Right hindlimb (tissue), 1 donor: ENCODE results near the gene TGM1.
A peak's percentile ranks its signal among the peaks of the same experiment; 100 is the strongest.

Experiments
- DNase-seq: peaks from one replicate; pipeline ENCODE4 v3.0.0-alpha.2; 2018

Gene TGM1

DNA sequence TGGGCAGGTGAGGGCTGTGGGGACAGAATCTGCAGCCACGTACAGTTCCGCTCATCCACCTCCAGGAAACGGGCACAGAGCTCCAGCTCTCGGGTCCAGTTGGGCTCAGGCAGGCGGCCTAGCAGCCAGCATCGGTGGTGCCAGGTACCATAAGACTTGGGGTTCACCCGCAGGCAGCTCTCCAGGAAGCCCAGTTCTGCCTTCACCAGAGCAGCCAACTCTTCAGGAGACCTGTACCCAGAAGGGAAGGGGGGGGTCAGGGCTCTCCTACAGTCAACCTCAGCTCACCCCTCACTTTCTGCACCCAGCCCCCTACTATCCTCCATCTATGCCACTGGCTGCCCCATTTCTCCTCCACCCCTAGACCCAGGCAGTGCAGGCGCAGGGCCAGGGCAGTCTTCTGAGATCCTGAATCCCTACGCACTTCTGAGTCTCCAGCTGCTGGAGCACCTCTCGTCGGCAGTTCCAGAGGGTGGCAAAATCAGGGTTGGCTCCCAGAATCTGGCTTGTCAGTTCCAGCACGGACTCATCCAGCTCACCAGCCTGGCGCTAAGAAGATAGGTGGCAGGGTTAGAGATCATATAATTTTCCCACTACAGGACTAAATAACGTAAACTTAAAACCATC lies 7.0 kb upstream of the TGM1 start:
- DNase-seq: no peak

- no peak for DNase-seq
Observed at GRCh38 chr14:24269368-24269767, 6.4 kb upstream of the TGM1 start.

DNA sequence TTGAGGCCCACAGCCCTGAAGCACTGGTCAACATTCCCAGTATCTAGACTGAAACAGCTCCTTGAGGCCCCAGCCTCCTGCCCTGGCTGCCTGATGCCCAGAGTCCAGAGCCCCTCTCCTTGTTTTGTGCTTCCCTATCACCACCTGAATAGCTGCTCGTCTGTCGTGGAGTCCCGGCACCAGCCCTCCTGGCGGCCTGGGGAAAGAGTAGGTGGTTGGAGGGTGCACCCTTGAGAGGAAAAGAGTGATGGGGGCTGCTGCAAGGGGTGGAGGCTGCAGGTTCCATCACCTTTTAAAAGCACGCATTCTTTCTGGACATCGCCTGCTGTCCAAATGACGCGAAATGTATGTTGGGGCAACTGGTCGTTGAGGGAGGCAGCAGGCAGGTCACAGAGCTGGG lies 5.2 kb upstream of the TGM1 start:
- no peak for DNase-seq

GRCh38 chr14:24267516-24267915 lies 4.5 kb upstream of the TGM1 start:
- no peak for DNase-seq

DNA sequence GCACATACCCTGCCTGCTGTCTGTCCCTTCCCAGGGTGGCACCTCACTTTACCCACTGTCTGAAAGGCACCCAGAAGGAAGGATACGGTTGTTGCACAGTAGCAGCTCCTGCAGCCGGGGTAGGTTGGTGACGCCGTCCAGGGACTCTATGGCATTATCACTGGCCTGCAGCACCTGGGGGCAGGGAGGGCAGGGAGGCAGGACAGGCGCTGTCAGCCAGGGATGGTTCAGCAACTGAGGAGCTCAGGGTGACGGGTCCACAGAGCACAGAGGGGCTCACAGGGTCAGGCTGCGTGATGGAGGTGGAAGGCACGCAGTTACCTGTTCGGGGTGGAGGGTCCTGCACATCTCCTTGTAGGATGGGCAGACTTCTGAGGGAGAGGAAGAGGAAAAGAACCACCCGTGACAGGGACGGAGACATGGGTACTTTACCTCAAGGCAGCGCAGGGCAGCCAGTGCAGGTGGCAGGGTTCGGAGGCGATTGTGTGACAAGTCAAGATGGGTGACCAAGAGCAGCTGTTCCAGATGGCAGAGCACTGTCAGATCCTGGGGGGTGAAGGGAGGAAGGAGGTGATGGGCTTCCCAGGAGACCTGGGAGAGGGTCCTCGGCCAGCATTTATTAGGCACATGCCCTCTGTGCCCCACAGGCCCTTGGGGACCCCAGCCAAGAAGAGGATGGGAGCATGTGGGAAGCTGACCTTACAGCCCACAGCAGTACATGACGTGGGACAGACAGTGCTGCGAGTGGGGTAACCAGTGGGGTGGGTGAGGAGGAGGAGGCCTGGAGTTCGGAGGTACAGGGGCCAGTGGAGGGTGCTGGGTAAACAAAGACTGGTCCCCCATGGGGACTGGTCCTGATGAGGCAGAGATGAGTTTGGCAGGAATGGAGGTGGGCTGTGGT lies 3.6 kb upstream of the TGM1 start:
- DNase-seq: no peak

DNA sequence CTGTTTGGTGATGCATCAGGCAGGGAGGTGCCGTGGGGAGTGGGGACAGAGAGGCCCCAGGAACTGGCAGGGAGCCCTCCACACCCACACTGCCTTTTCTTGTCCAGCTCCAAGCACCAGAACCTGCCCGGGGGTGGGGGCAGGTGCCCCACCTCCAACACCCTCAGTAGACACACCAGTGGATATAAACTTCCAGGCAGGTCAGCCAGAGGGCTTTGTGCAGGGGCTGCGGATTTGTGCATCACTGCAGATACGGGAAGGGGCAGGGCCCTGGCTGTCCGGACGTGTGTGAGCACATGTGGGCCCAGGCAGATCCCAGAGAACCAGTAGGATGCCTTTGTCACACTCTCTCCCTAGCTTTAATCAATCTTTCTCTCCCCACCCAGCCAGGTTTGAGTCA lies 1.3 kb upstream of the TGM1 start:
- peak; percentile 25 for DNase-seq

DNA sequence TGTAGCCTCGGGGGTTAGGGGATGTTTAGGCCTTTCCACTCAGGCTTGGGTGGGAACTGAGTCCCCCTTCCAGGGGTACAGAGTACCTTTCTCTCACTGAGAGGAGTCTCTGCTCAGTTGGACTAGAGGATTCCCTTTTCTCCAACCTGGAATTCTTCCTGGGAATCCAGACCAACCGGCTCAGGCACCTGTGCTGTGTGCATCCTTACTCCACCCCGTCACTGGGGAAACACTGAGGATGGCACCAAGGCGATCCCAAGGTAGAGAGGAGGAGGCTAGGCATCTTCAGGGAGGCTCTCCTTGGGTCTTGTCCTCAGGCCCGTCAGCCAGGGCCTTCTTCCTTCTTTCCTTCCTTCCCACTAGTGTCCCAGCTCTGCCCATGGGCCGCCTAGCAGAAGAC lies 871 bp upstream of the TGM1 start:
- no peak for DNase-seq

GRCh38 chr14:24261969-24262327 lies 1.0 kb downstream of the TGM1 start:
- no peak for DNase-seq

GRCh38 chr14:24261256-24261968 lies 1.6 kb downstream of the TGM1 start:
- DNase-seq: no peak

- no peak for DNase-seq
Observed at GRCh38 chr14:24260780-24261157, 2.2 kb downstream of the TGM1 start.

DNA sequence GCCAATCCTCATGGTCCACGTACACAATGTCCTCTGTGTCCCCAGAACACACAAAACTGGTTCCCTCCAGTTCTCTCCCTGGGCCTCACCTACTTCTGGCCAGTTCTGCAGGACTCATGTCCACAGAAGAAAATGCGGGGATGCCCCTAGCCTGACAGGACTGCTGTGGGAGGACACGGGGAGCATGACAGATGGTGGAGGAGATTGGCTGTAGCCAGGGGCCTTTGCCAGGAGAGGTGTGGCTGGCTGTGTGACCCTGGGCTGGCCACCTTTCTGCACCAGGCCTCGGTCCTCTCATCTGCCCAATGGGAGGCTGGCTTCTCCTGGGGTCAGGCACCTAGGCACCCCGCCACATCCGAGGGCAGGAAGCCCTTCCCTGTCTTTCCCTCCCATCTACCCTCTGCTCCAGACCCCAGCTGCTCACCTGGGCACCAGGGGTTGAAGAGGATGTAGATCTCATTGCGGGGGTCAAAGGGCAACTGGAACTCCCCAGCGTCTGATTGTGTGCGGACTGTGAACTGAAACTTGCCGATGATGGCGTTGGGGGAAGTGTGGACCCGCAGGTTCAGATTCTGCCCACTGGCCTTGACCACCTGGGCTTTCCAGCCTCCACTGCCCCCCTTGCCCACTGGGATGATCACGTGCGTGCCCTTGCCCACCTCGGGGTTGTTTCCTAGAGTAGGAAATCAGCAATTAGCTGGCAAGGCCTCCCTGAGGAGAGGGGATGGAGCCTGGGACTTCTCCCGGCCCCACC lies 2.8 kb downstream of the TGM1 start:
- DNase-seq: no peak

GRCh38 chr14:24259282-24260025 lies 3.5 kb downstream of the TGM1 start:
- peak; percentile 70 for DNase-seq

DNA sequence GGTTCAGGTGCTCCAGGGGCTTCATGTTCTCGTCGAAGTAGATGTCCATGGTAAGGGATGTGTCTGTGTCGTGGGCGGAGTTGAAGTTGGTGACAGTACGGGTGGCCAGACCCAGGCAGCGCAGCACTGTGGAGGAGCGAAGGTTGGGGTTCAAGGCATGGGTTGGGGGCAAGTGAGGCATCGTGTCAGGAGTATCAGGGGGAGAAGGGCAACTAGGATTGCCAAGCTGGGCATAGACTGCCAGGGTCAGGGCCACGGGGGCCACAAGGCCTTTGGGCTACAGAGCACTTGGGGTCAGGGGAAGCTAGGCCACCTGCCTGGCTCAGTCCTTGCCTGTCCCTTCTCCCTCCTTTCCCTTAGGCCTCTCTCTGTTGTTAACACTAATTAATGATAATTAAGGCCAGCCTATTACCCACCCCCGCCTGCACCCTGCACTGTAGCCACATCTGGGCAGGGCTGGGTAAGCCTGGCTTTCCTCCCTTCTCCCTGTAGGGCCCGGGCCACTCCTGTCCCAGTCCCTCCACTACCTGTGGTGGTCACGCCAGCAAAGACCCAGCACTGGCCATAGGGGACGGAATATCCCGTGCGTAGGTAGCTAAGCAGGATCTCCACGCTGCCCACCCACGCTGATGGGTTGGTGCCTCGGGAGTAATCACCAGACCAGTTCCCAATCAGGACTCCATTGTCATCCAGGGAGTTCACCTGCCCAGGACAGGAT lies 4.3 kb downstream of the TGM1 start:
- peak; percentile 16 for DNase-seq

- DNase-seq: no peak
Observed at GRCh38 chr14:24258119-24258518, 4.9 kb downstream of the TGM1 start.

DNA sequence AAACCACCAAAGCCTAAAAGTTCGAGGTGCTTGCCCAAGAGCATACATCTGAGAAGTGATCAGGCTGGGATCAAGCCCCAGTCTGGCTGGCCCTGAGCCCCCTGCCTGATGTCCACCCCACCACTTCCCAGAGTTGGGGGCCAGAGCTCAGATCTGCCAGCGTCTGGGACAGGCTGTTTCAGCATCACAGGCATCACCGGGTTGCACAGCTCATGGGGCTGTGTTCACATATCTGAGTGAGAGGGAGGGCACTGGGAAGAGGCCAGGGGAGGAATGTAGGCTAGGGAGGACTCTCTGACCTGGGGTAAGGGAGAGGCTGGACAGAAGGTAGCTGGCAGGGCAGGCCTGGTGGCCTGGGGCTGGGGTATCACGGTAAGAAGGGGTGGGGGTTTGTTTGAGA lies 6.0 kb downstream of the TGM1 start:
- no peak for DNase-seq

DNA sequence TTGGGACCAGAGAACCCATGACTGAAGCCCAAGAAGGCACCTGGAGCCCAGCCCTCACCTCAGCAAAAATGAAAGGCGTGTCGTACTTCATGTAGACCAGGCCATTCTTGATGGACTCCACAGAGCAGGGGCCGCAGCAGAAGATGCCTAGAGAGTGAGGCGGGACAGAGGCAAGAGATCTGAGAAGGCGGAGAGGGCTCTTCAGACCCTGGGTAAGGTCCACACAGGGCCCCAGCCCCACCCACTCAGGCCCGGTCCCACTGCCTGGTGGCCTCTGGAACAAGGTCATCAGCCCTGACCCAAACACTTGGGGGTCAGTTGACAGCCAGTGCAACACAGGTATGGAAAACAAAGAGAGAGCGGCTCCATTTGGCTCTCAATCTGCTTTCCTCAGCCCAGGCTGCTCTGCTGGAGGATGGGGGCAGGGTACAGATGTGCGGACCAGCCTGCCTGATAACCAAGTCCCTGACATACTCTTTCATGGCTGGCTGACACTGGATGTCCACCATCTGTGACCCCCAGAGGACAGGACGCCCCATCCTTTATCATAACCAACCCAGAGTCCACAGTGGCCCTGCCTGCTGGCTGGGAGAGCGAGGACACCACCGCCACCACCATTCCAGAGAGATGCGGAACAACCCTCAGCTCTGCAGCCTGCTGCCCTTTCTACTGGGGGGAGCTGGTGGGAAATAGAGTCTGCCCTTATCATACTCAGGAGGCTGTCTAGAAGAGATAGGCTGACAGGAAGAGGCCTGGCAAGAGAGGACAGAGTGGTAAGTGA lies 6.9 kb downstream of the TGM1 start:
- DNase-seq: no peak

DNA sequence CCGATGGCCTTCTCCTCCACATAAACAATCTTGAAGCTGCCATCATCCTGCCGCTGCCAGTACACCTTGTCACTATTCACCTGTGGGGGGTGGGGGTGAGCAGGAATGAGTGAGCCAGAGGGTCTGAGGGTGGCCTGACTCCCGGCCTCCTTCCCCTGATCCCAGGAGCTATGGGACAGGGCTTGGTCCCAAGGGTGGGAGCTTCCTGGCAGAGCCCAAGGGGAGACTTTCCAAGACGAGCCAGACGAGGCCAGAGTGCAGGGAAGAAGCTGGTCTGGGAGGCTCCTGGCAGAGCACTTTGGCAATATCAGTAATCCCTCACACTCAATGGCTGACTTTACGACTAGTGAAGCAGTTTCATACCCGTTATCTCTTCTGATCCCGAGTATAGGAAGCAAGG lies 7.5 kb downstream of the TGM1 start:
- DNase-seq: peak; percentile 15

GRCh38 chr14:24254630-24255392 lies 8.2 kb downstream of the TGM1 start:
- peak; percentile 11 for DNase-seq

- peak; percentile 12 for DNase-seq
Observed at GRCh38 chr14:24253936-24254335, 9.0 kb downstream of the TGM1 start.
